HEK293T (cell line): ENCODE measurements around the gene TMEM121B.

ENCODE experiments used
- CTCF ChIA-PET: fragments of 350-600 bp; formaldehyde crosslinking; extraction: SDS; loops from one replicate; lab custom pipeline; 2021; ENCODE audit warnings: antibody characterized with exemption, inconsistent platforms; lab: Yijun Ruan, JAX
- POLR2A ChIA-PET: fragments of 350-600 bp; formaldehyde crosslinking; extraction: SDS; loops from one replicate; lab custom pipeline; 2020; ENCODE audit warnings: antibody characterized with exemption, inconsistent platforms; lab: Yijun Ruan, JAX
- DNase-seq: peaks from one replicate; pipeline ENCODE4 v3.0.0; 2012; ENCODE audit warnings: mixed read lengths; ENCODE audit errors: extremely low spot score
- ARNT ChIP-seq: fragments of 450-650 bp; IDR thresholded peaks from 2 replicates; pipeline ENCODE4 v1.6.1; 2017; ENCODE audit warnings: mild to moderate bottlenecking
- BHLHE40 ChIP-seq: fragments of 450-650 bp; IDR thresholded peaks from 2 replicates; pipeline ENCODE4 v1.6.1; 2016; ENCODE audit warnings: mild to moderate bottlenecking, moderate library complexity, borderline replicate concordance
- CTBP1 ChIP-seq: fragments of 450-650 bp; IDR thresholded peaks from 2 replicates; pipeline ENCODE4 v1.6.1; 2016; ENCODE audit warnings: borderline replicate concordance
- ELF4 ChIP-seq: fragments of 450-650 bp; IDR thresholded peaks from 2 replicates; pipeline ENCODE4 v1.6.1; 2017; ENCODE audit warnings: antibody characterized with exemption
- FOXA1 ChIP-seq: fragments of 450-650 bp; IDR thresholded peaks from 2 replicates; pipeline ENCODE4 v1.6.1; 2016; ENCODE audit warnings: mild to moderate bottlenecking
- FOXK2 ChIP-seq: fragments of 450-650 bp; IDR thresholded peaks from 2 replicates; pipeline ENCODE4 v1.6.1; 2016; ENCODE audit warnings: mild to moderate bottlenecking
- FOXM1 ChIP-seq: fragments of 450-650 bp; IDR thresholded peaks from 2 replicates; pipeline ENCODE4 v1.6.1; 2017; ENCODE audit warnings: mild to moderate bottlenecking, borderline replicate concordance
- HDGF ChIP-seq: fragments of 450-650 bp; IDR thresholded peaks from 2 replicates; pipeline ENCODE4 v1.6.1; 2017; ENCODE audit warnings: antibody characterized with exemption, borderline replicate concordance
- L3MBTL2 ChIP-seq: fragments of 450-650 bp; conservative IDR thresholded peaks from 2 replicates; pipeline ENCODE4 v1.6.1; 2016; ENCODE audit warnings: mild to moderate bottlenecking
- LEF1 ChIP-seq: fragments of 450-650 bp; IDR thresholded peaks from 2 replicates; pipeline ENCODE4 v1.6.1; 2017; ENCODE audit warnings: mild to moderate bottlenecking, borderline replicate concordance
- NFRKB ChIP-seq: fragments of 450-650 bp; IDR thresholded peaks from 2 replicates; pipeline ENCODE4 v1.6.1; 2016; ENCODE audit warnings: mild to moderate bottlenecking, moderate library complexity
- PKNOX1 ChIP-seq: fragments of 450-650 bp; IDR thresholded peaks from 2 replicates; pipeline ENCODE4 v1.6.1; 2016
- SP1 ChIP-seq: fragments of 450-650 bp; IDR thresholded peaks from 2 replicates; pipeline ENCODE4 v1.6.1; 2017
- SUZ12 ChIP-seq: fragments of 450-650 bp; IDR thresholded peaks from 2 replicates; pipeline ENCODE4 v1.6.1; 2016; ENCODE audit warnings: mild to moderate bottlenecking
- TARDBP ChIP-seq: fragments of 450-650 bp; IDR thresholded peaks from 2 replicates; pipeline ENCODE4 v1.6.1; 2016
- ZNF384 ChIP-seq: fragments of 450-650 bp; IDR thresholded peaks from 2 replicates; pipeline ENCODE4 v1.6.1; 2016

The TMEM121B gene

GRCh38 chr22:17079572-17079971 lies 41.6 kb downstream of the TMEM121B start:
- no peak for TF ChIP-seq TARDBP
- TF ChIP-seq PKNOX1 = no peak
- TF ChIP-seq SP1 = no peak
- TF ChIP-seq ZNF384 = no peak
- DNase-seq = no peak
- POLR2A ChIA-PET = no interaction called here
- CTCF ChIA-PET = interaction anchor here (0.6 to 2.2 kb wide), 2 partner anchors 15 to 92 kb away, joined by 3 to 7 read pairs; no protein-coding TSS in a partner anchor

- no peak for TF ChIP-seq ZNF384
- no peak for TF ChIP-seq ARNT
- TF ChIP-seq SUZ12 = no peak
- TF ChIP-seq LEF1 = no peak
- TF ChIP-seq HDGF = no peak
- TF ChIP-seq BHLHE40 = no peak
- no peak for TF ChIP-seq FOXM1
- TF ChIP-seq NFRKB = no peak
- no peak for TF ChIP-seq CTBP1
- no peak for TF ChIP-seq TARDBP
- no peak for TF ChIP-seq PKNOX1
- TF ChIP-seq SP1 = no peak
- TF ChIP-seq FOXK2 = no peak
- POLR2A ChIA-PET = no interaction called here
- CTCF ChIA-PET = interaction anchor here (0.6 kb wide), 1 partner anchor 19 kb away, joined by 3 read pairs; no protein-coding TSS in a partner anchor
- no peak for DNase-seq
Measured at GRCh38 chr22:17077255-17077654, 43.9 kb downstream of the TMEM121B start.

GRCh38 chr22:17074648-17075002 lies 46.5 kb downstream of the TMEM121B start:
- CTCF ChIA-PET = interaction anchor here (0.7 to 2.7 kb wide), 3 partner anchors 97 to 427 kb away, joined by 3 to 14 read pairs (median 4); no protein-coding TSS in a partner anchor
- POLR2A ChIA-PET = interaction anchor here (1.5 kb wide), 1 partner anchor 97 kb away, joined by 7 read pairs; no protein-coding TSS in a partner anchor
- DNase-seq = no peak
- TF ChIP-seq ZNF384 = no peak
- TF ChIP-seq L3MBTL2 = no peak
- no peak for TF ChIP-seq SUZ12
- no peak for TF ChIP-seq FOXM1
- TF ChIP-seq BHLHE40 = no peak
- TF ChIP-seq CTBP1 = no peak
- no peak for TF ChIP-seq ELF4
- no peak for TF ChIP-seq ARNT
- TF ChIP-seq FOXK2 = no peak
- TF ChIP-seq HDGF = no peak
- TF ChIP-seq SP1 = no peak
- no peak for TF ChIP-seq NFRKB
- no peak for TF ChIP-seq LEF1
- no peak for TF ChIP-seq PKNOX1
- TF ChIP-seq FOXA1 = no peak
- no peak for TF ChIP-seq TARDBP

GRCh38 chr22:17072877-17073276 lies 48.3 kb downstream of the TMEM121B start:
- ChIA-PET POLR2A (no interaction called here), CTCF (interaction anchor here (1.5 kb wide), 1 partner anchor 15 kb away, joined by 4 read pairs; no protein-coding TSS in a partner anchor)
- no peak for DNase-seq
- TF ChIP-seq LEF1 = no peak
- no peak for TF ChIP-seq SP1
- TF ChIP-seq SUZ12 = no peak
- no peak for TF ChIP-seq ZNF384
- no peak for TF ChIP-seq NFRKB
- TF ChIP-seq FOXM1 = no peak
- no peak for TF ChIP-seq PKNOX1
- no peak for TF ChIP-seq TARDBP
- TF ChIP-seq BHLHE40 = no peak
- TF ChIP-seq L3MBTL2 = no peak
- TF ChIP-seq ARNT = no peak
- no peak for TF ChIP-seq HDGF
- no peak for TF ChIP-seq FOXK2
- no peak for TF ChIP-seq ELF4
- no peak for TF ChIP-seq FOXA1
- TF ChIP-seq CTBP1 = no peak
